ENCODE measurements around the gene RNF13.

DNA sequence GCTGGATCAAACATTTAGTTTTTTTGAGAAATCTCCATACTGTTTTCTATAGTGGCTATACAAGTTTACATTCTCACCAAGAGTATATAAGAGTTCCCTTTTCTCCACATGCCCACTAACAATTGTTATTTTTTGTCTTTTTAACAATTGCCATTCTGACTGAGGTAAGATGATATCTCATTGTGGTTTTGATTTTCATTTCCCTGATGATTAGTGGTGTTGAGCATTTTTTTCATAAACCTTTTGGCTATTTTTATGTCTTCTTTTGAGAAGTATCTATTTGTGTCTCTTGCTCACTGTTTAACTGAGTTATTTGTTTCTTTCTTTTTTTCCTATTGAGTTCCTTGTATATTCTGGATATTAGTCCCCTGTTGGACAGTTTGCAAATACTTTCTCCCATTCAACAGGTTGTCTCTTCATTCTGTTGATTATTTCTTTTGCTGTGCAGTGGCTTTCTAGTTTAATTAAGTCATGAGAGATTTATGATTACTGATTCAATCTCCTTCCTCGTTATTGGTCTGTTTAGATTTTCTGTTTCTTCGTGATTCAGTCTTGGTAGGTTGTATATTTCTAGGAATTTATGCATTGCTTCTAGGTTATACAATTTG lies 6.7 kb upstream of the RNF13 start:
- TF ChIP-seq GATA2 (IDR thresholded peaks at IDR 0.05; ENCODE audit: low read depth, low read length): no peak
- no peak for TF ChIP-seq GATA3 (IDR thresholded peaks at IDR 0.05; ENCODE audit: low read depth, low read length)

All from SH-SY5Y (cell line).